H9 (cell line): ENCODE results near the gene CSRNP3. TPM values are rescaled to one million over a fixed set of nuclear protein-coding genes. Genes with fewer than 3 reads are reported as not detected.

Experiments
- DNase-seq: peaks from one replicate; pipeline ENCODE4 v3.0.0-alpha.2; 2017
- H2AFZ ChIP-seq: one replicate; pipeline ENCODE4 v1.6.1; 2013; ENCODE audit warnings: mild to moderate bottlenecking, low read length, control low read depth, moderate library complexity
- H2AK5ac ChIP-seq: 2 replicates; pipeline ENCODE4 v1.6.1; 2013; ENCODE audit warnings: low read length, control low read depth, mixed read lengths; ENCODE audit not compliant: insufficient read length
- H2BK120ac ChIP-seq: one replicate; pipeline ENCODE4 v1.6.1; 2013; ENCODE audit warnings: low read depth, mild to moderate bottlenecking, low read length, control low read depth, inconsistent platforms; ENCODE audit not compliant: poor library complexity, severe bottlenecking
- H2BK12ac ChIP-seq: 2 replicates; pipeline ENCODE4 v1.6.1; 2013; ENCODE audit warnings: low read length, control low read depth, mixed read lengths, low read depth; ENCODE audit not compliant: insufficient read length
- H2BK15ac ChIP-seq: 2 replicates; pipeline ENCODE4 v1.6.1; 2013; ENCODE audit warnings: low read depth, low read length, control low read depth
- H2BK20ac ChIP-seq: one replicate; pipeline ENCODE4 v1.6.1; 2013; ENCODE audit warnings: low read depth, mild to moderate bottlenecking, low read length, control low read depth, inconsistent platforms; ENCODE audit not compliant: poor library complexity, severe bottlenecking
- H2BK5ac ChIP-seq: 2 replicates; pipeline ENCODE4 v1.6.1; 2013; ENCODE audit warnings: low read length, control low read depth, mixed read lengths; ENCODE audit not compliant: insufficient read length
- H3K14ac ChIP-seq: 2 replicates; pipeline ENCODE4 v1.6.1; 2013; ENCODE audit warnings: low read length, control low read depth; ENCODE audit not compliant: insufficient read depth
- H3K18ac ChIP-seq: 2 replicates; pipeline ENCODE4 v1.6.1; 2013; ENCODE audit warnings: low read depth, mild to moderate bottlenecking, mixed read lengths, low read length, control low read depth; ENCODE audit not compliant: insufficient read length
- H3K23ac ChIP-seq: 2 replicates; pipeline ENCODE4 v1.6.1; 2013; ENCODE audit warnings: low read length, control low read depth, mixed read lengths, low read depth; ENCODE audit not compliant: insufficient read length
- H3K23me2 ChIP-seq: 2 replicates; pipeline ENCODE4 v1.6.1; 2013; ENCODE audit warnings: low read depth, mild to moderate bottlenecking, mixed read lengths, low read length, control low read depth; ENCODE audit not compliant: insufficient read length, poor library complexity, severe bottlenecking
- H3K27ac ChIP-seq: 2 replicates; pipeline ENCODE4 v1.5.1; 2013; ENCODE audit warnings: low read length, control low read depth, mixed read lengths, low read depth; ENCODE audit not compliant: insufficient read length
- H3K27me3 ChIP-seq: 2 replicates; pipeline ENCODE4 v1.6.1; 2013; ENCODE audit warnings: low read length, control low read depth, inconsistent platforms; ENCODE audit not compliant: insufficient read depth
- H3K4ac ChIP-seq: 2 replicates; pipeline ENCODE4 v1.6.1; 2013; ENCODE audit warnings: low read depth, mild to moderate bottlenecking, control low read depth, inconsistent platforms, low read length, moderate library complexity
- H3K4me1 ChIP-seq: 2 replicates; pipeline ENCODE4 v1.6.1; 2013; ENCODE audit warnings: low read length, control low read depth, inconsistent platforms; ENCODE audit not compliant: insufficient read depth
- H3K4me2 ChIP-seq: 2 replicates; pipeline ENCODE4 v1.6.1; 2013; ENCODE audit warnings: low read length, control low read depth, mixed read lengths; ENCODE audit not compliant: insufficient read length, insufficient read depth
- H3K56ac ChIP-seq: 2 replicates; pipeline ENCODE4 v1.6.1; 2013; ENCODE audit warnings: low read depth, mild to moderate bottlenecking, mixed read lengths, low read length, control low read depth; ENCODE audit not compliant: insufficient read length
- H3K79me1 ChIP-seq: 2 replicates; pipeline ENCODE4 v1.6.1; 2013; ENCODE audit warnings: low read depth, mild to moderate bottlenecking, moderate library complexity, low read length, control low read depth, inconsistent platforms; ENCODE audit not compliant: insufficient read depth, poor library complexity, severe bottlenecking
- H3K79me2 ChIP-seq: 2 replicates; pipeline ENCODE4 v1.6.1; 2013; ENCODE audit warnings: low read length, control low read depth, inconsistent platforms; ENCODE audit not compliant: insufficient read depth
- H3K9ac ChIP-seq: 2 replicates; pipeline ENCODE4 v1.6.1; 2013; ENCODE audit warnings: low read length, control low read depth, mixed read lengths; ENCODE audit not compliant: insufficient read length; ENCODE audit errors: extremely low read depth
- H3K9me3 ChIP-seq: one replicate; pipeline ENCODE4 v1.6.1; 2013; ENCODE audit warnings: low read depth, low read length, inconsistent platforms; ENCODE audit not compliant: control insufficient read depth
- H3T11ph ChIP-seq: one replicate; pipeline ENCODE4 v1.6.1; 2013; ENCODE audit warnings: mild to moderate bottlenecking, low read length, control low read depth, inconsistent platforms
- H4K20me1 ChIP-seq: one replicate; pipeline ENCODE4 v1.6.1; 2013; ENCODE audit not compliant: control insufficient read depth, insufficient read length, insufficient read depth
- H4K5ac ChIP-seq: 2 replicates; pipeline ENCODE4 v1.6.1; 2013; ENCODE audit warnings: low read depth, mild to moderate bottlenecking, mixed read lengths, low read length, control low read depth; ENCODE audit not compliant: insufficient read length
- H4K8ac ChIP-seq: replicated peaks from 2 replicates; pipeline ENCODE4 v1.6.1; 2013; ENCODE audit warnings: low read length, control low read depth, mixed read lengths, low read depth; ENCODE audit not compliant: insufficient read length
- H4K91ac ChIP-seq: 2 replicates; pipeline ENCODE4 v1.6.1; 2013; ENCODE audit warnings: low read depth, mild to moderate bottlenecking, moderate library complexity, mixed read lengths, low read length, control low read depth; ENCODE audit not compliant: insufficient read length
- H3K27ac Mint-ChIP-seq, 3 experiments: 2 replicates in 2 of 3; 3 replicates in 1 of 3; pipeline ENCODE4 v1.8.0; 2020 to 2021; ENCODE audit warnings: mixed read lengths in 3 of 3, mild to moderate bottlenecking in 1 of 3, moderate library complexity in 1 of 3
- H3K27me3 Mint-ChIP-seq: 2 replicates; pipeline ENCODE4 v1.8.0; 2021; ENCODE audit warnings: low read depth, mild to moderate bottlenecking, moderate library complexity, mixed read lengths
- H3K36me3 Mint-ChIP-seq, 3 experiments: 2 replicates in 2 of 3; 3 replicates in 1 of 3; pipeline ENCODE4 v1.8.0; 2020 to 2021; ENCODE audit warnings: low read depth in 3 of 3, mixed read lengths in 3 of 3; ENCODE audit not compliant: insufficient read depth in 1 of 3
- H3K4me1 Mint-ChIP-seq, 2 experiments: 2 replicates each; pipeline ENCODE4 v1.8.0; 2020; ENCODE audit warnings: mixed read lengths in 2 of 2
- H3K4me3 Mint-ChIP-seq, 2 experiments: 2 replicates in 1 of 2; 3 replicates in 1 of 2; pipeline ENCODE4 v1.8.0; 2020 to 2021; ENCODE audit warnings: mild to moderate bottlenecking in 2 of 2, mixed read lengths in 2 of 2, moderate library complexity in 1 of 2
- H3K9me3 Mint-ChIP-seq, 2 experiments: 2 replicates in 1 of 2; 3 replicates in 1 of 2; pipeline ENCODE4 v1.8.0; 2020; ENCODE audit warnings: mild to moderate bottlenecking in 2 of 2, mixed read lengths in 2 of 2, moderate library complexity in 1 of 2
- CTCF ChIP-seq: fragments of 200-600 bp; sonication (generic); conservative IDR thresholded peaks from 3 replicates; pipeline ENCODE4 v1.8.0; 2021; ENCODE audit warnings: antibody characterized with exemption, mild to moderate bottlenecking
- WGBS: extraction: QIAGEN DNeasy Blood & Tissue Kit; methylation state at CpG from one replicate; pipeline ENCODE4 v1.1.7; 2013; ENCODE audit warnings: missing lambda C conversion rate, low lambda C conversion rate, mixed read lengths; ENCODE audit not compliant: insufficient read length; ENCODE audit errors: extremely low coverage; 5-methylcytosine and 5-hydroxymethylcytosine counted together
- total RNA-seq: library from RNA; stranded (reverse); gene quantifications from 2 replicates; pipeline ENCODE4 v1.2.1, GENCODE V29; 2021

Gene CSRNP3
- total RNA-seq, 1 experiment from 2014 or later: 3.6 TPM

GRCh38 chr2:165623161-165623560 lies 153.7 kb downstream of the CSRNP3 start:
- Histone ChIP-seq H3K56ac (no peak overlapping the region), H3K9ac (no peak overlapping the region), H2BK15ac (no peak overlapping the region), H3K4ac (no peak overlapping the region), H4K91ac (no peak overlapping the region), H3K27me3 (no peaks in the 10 kb centered on the region), H3K4me1 (peaks cover 9% of the 10 kb centered on the region; the same call in 1 of the 2 replicates), H2BK20ac (no peak overlapping the region), H2BK12ac (no peak overlapping the region), H3K27ac (no peak overlapping the region), H2BK5ac (no peak overlapping the region), H4K5ac (no peak overlapping the region), H4K8ac (no peak overlapping the region), H4K20me1 (no peaks in the 10 kb centered on the region), H3K23ac (no peak overlapping the region), H3K79me1 (no peaks in the 10 kb centered on the region), H3K18ac (no peak overlapping the region), H3K4me2 (no peak overlapping the region), H3T11ph (no peak overlapping the region), H3K14ac (no peak overlapping the region), H3K79me2 (no peaks in the 10 kb centered on the region), H3K9me3 (no peaks in the 10 kb centered on the region), H2AK5ac (no peak overlapping the region), H2AFZ (no peak overlapping the region), H2BK120ac (no peak overlapping the region), H3K23me2 (no peaks in the 10 kb centered on the region)
- Mint-ChIP-seq H3K27ac (no peak overlapping the region), H3K4me3 (no peak overlapping the region), H3K36me3 (no peaks in the 10 kb centered on the region; a peak in 1 of 7 replicates), H3K4me1 (peaks cover 18 to 19% of the 10 kb centered on the region in 2 experiments), H3K9me3 (no peaks in the 10 kb centered on the region), H3K27me3 (no peaks in the 10 kb centered on the region)
- no peak for DNase-seq
- TF ChIP-seq CTCF: no peak
- no CpG with 5 or more reads among the region's 10 CpGs for WGBS
